Measurements from ENCODE around the gene ITGB6. TPM values are rescaled to one million over a fixed set of nuclear protein-coding genes. Genes with fewer than 3 reads are reported as not detected.
"Not testable (repeated sequence)": the region's sequence is repeated elsewhere in the genome, so short reads cannot be mapped to it uniquely, and the experiment has no call there.

ITGB6 gene
- total RNA-seq, 1 donor from 2014 or later: 21.1 TPM

DNA sequence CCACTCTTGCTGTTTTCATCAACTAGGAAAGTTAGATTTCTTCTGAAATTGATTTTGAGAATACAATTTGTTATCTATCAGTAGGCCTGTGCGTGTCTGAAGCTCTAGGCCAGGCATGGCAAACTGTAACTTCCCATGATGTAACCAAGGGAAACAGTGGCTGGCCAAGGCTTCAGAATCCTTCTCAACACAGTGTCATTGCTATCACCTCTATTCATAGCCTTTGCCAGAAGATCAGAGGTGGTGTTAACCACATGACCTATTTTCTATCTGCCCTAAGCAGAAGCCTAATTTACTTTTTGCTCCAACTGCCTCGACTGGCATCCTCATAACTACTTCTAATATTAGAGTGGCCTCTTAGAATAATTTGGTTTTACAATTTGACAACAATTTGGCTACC is 2.5 kb downstream of the ITGB6 start:
- peak; percentile 83 for FAIRE-seq
- peaks cover 5% of the 10 kb centered on the region for H3K36me3 ChIP-seq (ENCODE audit: control insufficient read depth, insufficient read depth, low read length)
- H3K4me3 ChIP-seq (ENCODE audit: low read depth, low read length): no peak overlapping the region
- no peak for DNase-seq (ENCODE audit: low read depth)
- no peaks in the 10 kb centered on the region for H3K27me3 ChIP-seq (ENCODE audit: control insufficient read depth, insufficient read depth, low read length)
- TF ChIP-seq, protein P1, sequence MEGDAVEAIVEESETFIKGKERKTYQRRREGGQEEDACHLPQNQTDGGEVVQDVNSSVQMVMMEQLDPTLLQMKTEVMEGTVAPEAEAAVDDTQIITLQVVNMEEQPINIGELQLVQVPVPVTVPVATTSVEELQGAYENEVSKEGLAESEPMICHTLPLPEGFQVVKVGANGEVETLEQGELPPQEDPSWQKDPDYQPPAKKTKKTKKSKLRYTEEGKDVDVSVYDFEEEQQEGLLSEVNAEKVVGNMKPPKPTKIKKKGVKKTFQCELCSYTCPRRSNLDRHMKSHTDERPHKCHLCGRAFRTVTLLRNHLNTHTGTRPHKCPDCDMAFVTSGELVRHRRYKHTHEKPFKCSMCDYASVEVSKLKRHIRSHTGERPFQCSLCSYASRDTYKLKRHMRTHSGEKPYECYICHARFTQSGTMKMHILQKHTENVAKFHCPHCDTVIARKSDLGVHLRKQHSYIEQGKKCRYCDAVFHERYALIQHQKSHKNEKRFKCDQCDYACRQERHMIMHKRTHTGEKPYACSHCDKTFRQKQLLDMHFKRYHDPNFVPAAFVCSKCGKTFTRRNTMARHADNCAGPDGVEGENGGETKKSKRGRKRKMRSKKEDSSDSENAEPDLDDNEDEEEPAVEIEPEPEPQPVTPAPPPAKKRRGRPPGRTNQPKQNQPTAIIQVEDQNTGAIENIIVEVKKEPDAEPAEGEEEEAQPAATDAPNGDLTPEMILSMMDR (IDR thresholded peaks at IDR 0.05; ENCODE audit: insufficient read depth, low read length, severe bottlenecking): no peak

DNA sequence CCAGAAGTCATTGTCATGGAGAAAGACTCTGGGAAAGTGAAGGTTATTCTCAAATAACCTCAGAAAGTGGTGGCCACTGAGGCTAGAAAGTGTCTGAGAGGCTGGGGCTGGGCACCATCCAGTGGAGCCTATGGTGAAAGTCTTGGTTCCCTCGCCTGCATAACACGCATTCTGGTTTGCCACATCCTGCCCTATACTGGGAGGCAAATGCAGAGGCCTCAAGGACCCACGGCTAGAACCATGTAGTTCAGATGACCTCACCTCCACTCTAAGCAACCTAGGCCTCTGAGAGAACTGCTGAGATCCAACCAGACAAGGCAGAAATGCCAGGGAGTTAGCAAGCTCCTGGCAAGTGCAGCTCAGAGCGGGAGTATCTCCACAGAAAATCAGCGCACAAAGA is 5.1 kb downstream of the ITGB6 start:
- H3K36me3 ChIP-seq (ENCODE audit: control insufficient read depth, insufficient read depth, low read length): peaks cover 5% of the 10 kb centered on the region
- DNase-seq (ENCODE audit: low read depth) (no peak), FAIRE-seq (no peak)
- TF ChIP-seq, protein P1 (IDR thresholded peaks at IDR 0.05; ENCODE audit: insufficient read depth, low read length, severe bottlenecking): no peak
- no peaks in the 10 kb centered on the region for H3K27me3 ChIP-seq (ENCODE audit: control insufficient read depth, insufficient read depth, low read length)
- H3K4me3 ChIP-seq (ENCODE audit: low read depth, low read length): no peak overlapping the region

DNA sequence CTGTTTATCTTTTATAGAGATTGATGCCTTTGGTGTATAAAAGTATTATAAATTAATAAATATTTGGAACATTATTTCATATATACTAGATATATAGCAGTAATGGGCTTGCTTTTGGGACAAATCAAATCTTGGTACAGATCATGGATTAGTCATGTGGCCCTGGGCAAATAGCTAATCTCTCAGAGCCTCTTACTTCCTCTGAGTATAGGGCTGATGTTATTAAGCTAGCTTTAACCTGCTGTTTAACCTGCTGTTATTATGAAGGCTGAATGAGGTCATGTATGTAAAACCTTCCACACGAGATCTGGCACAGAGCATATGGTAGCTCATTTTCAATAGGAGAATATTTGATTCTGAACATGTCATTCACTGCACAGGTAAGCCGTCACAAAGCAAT is 5.7 kb downstream of the ITGB6 start:
- TF ChIP-seq, protein P1 (IDR thresholded peaks at IDR 0.05; ENCODE audit: insufficient read depth, low read length, severe bottlenecking): no peak
- no peak for FAIRE-seq

DNA sequence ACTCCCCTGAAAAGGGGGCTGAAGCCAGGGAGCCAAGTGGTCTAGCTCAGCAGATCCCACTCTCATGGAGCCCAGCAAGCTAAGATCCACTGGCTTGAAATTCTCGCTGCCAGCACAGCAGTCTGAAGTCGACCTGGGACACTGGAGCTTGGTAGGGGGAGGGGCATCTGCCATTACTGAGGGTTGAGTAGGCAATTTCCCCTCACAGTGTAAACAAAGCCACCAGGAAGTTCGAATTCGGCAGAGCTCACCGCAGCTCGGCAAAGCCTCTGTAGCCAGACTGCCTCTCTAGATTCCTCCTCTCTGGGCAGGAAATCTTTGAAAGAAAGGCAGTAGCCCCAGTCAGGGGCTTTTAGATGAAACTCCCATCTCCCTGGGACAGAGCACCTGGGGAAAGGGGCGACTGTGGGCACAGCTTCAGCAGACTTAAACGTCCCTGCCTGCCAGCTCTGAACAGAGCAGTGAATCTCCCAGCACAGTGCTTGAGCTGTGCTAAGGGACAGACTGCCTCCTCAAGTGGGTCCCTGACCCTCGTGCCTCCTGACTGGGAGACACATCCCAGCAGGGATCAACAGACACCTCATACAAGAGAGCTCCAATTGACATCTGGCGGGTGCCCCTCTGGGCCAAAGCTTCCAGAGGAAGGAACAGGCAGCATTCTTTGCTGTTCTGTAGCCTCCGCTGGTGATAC is 18.8 kb downstream of the ITGB6 start:
- not testable (repeated sequence) for H3K36me3 ChIP-seq (ENCODE audit: control insufficient read depth, insufficient read depth, low read length); FAIRE-seq; H3K4me3 ChIP-seq (ENCODE audit: low read depth, low read length); H3K27me3 ChIP-seq (ENCODE audit: control insufficient read depth, insufficient read depth, low read length)
- DNase-seq (ENCODE audit: low read depth): peak; percentile 72

More for the DNA sequence above, 5.7 kb downstream of the ITGB6 start:
- peak; percentile 91 for DNase-seq (ENCODE audit: low read depth)
- Histone ChIP-seq H3K36me3 (ENCODE audit: control insufficient read depth, insufficient read depth, low read length) (peaks cover 5% of the 10 kb centered on the region), H3K4me3 (ENCODE audit: low read depth, low read length) (no peak overlapping the region), H3K27me3 (ENCODE audit: control insufficient read depth, insufficient read depth, low read length) (no peaks in the 10 kb centered on the region)

DNA sequence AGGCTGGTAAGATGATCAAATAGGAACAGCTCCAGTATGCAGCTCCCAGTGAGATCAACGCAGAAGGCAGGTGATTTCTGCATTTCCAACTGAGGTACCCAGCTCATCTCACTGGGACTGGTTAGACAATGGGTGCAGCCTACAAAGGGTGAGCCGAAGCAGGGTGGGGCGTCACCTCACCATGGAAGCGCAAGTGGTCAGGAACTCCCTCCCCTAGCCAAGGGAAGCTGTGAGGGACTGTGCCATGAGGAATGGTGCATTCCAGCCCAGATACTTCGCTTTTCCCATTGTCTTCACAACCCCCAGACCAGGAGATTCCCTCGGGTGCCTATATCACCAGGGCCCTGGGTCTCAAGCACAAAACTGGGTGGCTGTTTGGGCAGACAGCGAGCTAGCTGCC is 19.4 kb downstream of the ITGB6 start:
- not testable (repeated sequence) for FAIRE-seq

DNA sequence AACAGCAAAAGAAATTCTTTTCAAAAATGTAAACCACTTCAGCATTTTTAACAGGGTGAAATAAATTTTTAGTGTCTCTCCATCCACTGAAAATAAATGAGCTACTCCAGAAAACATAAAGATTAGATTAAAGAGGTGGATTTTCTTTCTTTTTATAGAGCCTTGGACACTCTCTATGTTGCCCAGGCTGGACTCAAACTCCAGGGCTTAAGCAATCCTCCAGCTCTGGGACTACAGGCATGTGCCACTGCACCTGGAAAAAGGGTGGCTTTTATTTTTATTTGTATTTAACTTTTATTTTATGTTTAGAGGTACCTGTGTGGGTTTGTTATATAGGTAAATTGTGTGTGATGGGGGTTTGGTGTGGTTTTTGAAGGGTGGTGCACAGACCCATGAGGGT is 19.9 kb downstream of the ITGB6 start:
- FAIRE-seq: no peak
- Histone ChIP-seq H3K36me3 (ENCODE audit: control insufficient read depth, insufficient read depth, low read length) (peaks cover 1% of the 10 kb centered on the region), H3K4me3 (ENCODE audit: low read depth, low read length) (no peak overlapping the region), H3K27me3 (ENCODE audit: control insufficient read depth, insufficient read depth, low read length) (no peaks in the 10 kb centered on the region)
- TF ChIP-seq, protein P1 (IDR thresholded peaks at IDR 0.05; ENCODE audit: insufficient read depth, low read length, severe bottlenecking): no peak
- DNase-seq (ENCODE audit: low read depth): no peak

More for the DNA sequence above, 19.4 kb downstream of the ITGB6 start:
- H3K27me3 ChIP-seq (ENCODE audit: control insufficient read depth, insufficient read depth, low read length); H3K4me3 ChIP-seq (ENCODE audit: low read depth, low read length); H3K36me3 ChIP-seq (ENCODE audit: control insufficient read depth, insufficient read depth, low read length); DNase-seq (ENCODE audit: low read depth): not testable (repeated sequence)

All from bronchial epithelial cell (primary cell).